Cardiac fibroblast (primary cell): ENCODE data around the gene SLC30A3.

Source experiments
- DNase-seq, 2 donors: peaks; one replicate each; pipeline versions ENCODE4 v3.0.0 to v3.0.0-alpha.2; 2010; ENCODE audit warnings: low read depth in 2 of 2
- H3K4me3 ChIP-seq, 2 donors: replicated peaks in 1 of 2; 1 replicate in 1 of 2; 2 replicates in 1 of 2; pipeline ENCODE4 v1.5.1; 2011; ENCODE audit warnings: low read depth in 2 of 2, low read length in 2 of 2, mild to moderate bottlenecking in 2 of 2, moderate library complexity in 1 of 2
- TF ChIP-seq, protein P1 (sequence below): IDR thresholded peaks from one replicate; pipeline ENCODE4 v1.5.1; 2011; ENCODE audit warnings: low read depth, mild to moderate bottlenecking, low read length, inconsistent platforms

SLC30A3 gene

DNA sequence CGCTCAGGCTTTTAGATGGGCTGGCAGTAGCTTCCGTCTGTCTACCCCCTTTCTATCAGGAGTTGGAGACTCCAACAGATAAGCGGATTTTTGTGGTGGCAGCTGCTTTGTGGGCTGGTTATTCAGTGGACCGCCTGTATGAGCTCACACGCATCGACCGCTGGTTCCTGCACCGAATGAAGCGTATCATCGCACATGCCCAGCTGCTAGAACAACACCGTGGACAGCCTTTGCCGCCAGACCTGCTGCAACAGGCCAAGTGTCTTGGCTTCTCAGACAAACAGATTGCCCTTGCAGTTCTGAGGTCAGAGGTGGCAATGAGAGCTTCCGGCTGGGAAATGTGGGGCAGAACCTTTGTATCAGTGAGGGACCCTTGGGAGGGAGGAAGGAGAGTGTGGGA, 30.9 kb downstream of the SLC30A3 start:
- H3K4me3 ChIP-seq, result no peak overlapping the region
- TF ChIP-seq, protein P1, sequence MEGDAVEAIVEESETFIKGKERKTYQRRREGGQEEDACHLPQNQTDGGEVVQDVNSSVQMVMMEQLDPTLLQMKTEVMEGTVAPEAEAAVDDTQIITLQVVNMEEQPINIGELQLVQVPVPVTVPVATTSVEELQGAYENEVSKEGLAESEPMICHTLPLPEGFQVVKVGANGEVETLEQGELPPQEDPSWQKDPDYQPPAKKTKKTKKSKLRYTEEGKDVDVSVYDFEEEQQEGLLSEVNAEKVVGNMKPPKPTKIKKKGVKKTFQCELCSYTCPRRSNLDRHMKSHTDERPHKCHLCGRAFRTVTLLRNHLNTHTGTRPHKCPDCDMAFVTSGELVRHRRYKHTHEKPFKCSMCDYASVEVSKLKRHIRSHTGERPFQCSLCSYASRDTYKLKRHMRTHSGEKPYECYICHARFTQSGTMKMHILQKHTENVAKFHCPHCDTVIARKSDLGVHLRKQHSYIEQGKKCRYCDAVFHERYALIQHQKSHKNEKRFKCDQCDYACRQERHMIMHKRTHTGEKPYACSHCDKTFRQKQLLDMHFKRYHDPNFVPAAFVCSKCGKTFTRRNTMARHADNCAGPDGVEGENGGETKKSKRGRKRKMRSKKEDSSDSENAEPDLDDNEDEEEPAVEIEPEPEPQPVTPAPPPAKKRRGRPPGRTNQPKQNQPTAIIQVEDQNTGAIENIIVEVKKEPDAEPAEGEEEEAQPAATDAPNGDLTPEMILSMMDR, result no peak
- DNase-seq, result no peak

DNA sequence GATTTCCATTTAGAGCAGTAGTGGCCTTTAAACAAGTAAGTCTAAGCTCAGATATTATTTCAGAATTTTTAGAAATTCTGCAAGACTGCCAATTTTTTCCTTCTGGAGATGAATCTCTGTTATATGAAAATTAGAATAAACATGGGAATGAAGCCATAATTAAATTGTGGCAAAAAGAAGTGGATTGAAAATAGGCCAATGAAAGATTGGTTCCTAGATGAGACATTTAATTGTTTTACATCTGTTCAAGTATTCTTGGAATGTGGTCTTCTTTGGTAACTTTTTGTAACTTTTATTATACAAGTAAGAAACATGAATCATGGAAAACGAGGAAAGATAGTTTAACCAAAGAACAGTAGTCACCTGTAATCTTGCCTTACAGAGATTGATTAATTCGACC, 35.3 kb downstream of the SLC30A3 start:
- H3K4me3 ChIP-seq, result no peak overlapping the region
- TF ChIP-seq, protein P1, result no peak
- DNase-seq, result no peak

DNA sequence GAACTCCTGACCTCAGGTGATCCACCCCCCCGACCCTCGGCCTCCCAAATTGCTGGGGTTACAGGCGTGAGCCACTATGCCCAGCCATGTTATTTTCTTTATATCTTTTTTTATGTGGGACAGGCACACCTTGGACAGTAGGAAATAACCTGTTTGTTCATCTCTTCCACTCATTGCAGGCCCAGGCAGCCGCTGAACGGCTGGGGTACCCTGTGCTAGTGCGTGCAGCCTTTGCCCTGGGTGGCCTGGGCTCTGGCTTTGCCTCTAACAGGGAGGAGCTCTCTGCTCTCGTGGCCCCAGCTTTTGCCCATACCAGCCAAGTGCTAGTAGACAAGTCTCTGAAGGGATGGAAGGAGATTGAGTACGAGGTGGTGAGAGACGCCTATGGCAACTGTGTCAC, 37.3 kb downstream of the SLC30A3 start:
- DNase-seq, result no peak
- TF ChIP-seq, protein P1, result no peak
- H3K4me3 ChIP-seq, result no peak overlapping the region

DNA sequence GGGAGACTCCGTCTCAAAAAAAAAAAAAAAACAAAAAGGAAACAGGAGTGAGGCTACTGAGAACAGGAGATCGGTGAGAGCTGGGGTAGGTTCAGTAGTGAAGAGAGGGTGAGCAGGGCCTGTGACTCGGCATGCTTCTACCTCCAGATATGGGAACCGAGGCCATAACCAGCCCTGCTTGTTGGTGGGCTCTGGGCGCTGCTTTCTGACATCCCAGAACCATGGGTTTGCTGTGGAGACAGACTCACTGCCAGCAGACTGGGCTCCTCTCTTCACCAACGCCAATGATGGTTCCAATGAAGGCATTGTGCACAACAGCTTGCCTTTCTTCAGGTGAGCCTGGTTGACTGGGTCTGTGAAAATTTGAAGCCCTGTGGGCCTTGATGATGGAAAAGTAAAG, 39.4 kb downstream of the SLC30A3 start:
- TF ChIP-seq, protein P1, result no peak
- H3K4me3 ChIP-seq, result no peak overlapping the region
- DNase-seq, result no peak

DNA sequence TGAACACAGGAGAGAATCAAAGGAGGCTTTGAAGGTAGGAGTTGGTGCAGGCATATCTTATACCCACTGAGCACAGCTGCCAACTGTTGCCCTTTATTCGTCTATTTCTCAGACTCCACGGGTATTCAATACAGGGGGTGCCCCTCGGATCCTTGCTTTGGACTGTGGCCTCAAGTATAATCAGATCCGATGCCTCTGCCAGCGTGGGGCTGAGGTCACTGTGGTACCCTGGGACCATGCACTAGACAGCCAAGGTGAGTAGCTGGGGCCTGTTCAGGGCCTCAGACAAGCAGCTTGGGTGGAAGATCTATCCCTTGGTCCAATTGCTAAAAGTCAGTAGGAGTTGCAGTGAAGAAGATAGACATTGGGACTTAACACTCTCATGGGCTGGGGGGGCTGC, 40.4 kb downstream of the SLC30A3 start:
- TF ChIP-seq, protein P1, result no peak
- H3K4me3 ChIP-seq, result no peak overlapping the region
- DNase-seq, result no peak

DNA sequence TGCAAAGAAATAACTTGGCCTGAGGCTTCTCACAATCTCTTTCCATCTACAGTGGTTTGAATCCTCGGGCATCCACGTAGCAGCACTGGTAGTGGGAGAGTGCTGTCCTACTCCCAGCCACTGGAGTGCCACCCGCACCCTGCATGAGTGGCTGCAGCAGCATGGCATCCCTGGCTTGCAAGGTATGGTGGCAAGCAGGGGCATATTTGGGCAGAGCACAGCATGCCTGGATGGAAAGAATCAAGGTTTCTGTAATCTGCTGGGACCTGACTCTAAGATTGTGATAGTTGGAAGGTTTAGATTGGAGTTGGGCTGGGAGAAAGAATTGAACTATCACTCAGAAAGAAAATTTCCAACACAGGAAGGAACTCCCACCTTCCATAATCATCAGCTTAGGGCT, 41.7 kb downstream of the SLC30A3 start:
- H3K4me3 ChIP-seq, result no peak overlapping the region
- no peak for DNase-seq
- TF ChIP-seq, protein P1, result no peak

DNA sequence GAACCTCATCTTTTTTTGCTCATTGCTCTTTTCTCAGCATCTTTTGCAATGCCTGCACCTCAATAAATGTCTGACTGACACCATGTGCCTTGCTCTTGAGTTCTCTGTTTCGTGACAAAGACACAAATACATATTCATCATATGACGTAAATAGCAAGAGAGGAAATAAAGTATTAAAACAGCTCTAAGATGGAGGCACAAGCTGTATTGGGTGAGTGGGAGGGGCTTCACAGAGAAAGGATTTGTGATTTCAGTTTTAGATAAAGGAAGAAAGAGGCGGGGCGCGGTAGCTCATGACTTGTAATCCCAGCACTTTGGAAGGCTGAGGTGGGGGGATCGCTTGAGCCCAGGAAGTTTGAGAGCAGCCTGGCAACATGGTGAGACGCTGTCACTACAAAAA, 42.8 kb downstream of the SLC30A3 start:
- no peak overlapping the region for H3K4me3 ChIP-seq
- TF ChIP-seq, protein P1, result no peak
- DNase-seq, result no peak
